OCI-LY1 (cell line): ENCODE results near the gene PCDHB7.
"Not testable (repeated sequence)": the region's sequence is repeated elsewhere in the genome, so short reads cannot be mapped to it uniquely, and the experiment has no call there.

Experiments used
- CTCF ChIP-seq: fragments of 200-600 bp; sonication (generic), shearing (Covaris generic); IDR thresholded peaks from 2 replicates; pipeline ENCODE4 v1.5.1; 2017; ENCODE audit warnings: mild to moderate bottlenecking, antibody characterized with exemption, low read length, moderate library complexity, mixed read lengths
- EZH2 ChIP-seq: fragments of 200-600 bp; sonication (generic), shearing (Covaris generic); IDR thresholded peaks from 2 replicates; pipeline ENCODE4 v1.8.0; 2017; ENCODE audit warnings: borderline replicate concordance, mixed run types, mild to moderate bottlenecking, antibody characterized with exemption, low read length, moderate library complexity, mixed read lengths

- not testable (repeated sequence) for TF ChIP-seq EZH2, CTCF
Observed at GRCh38 chr5:141179371-141179770, 6.9 kb downstream of the PCDHB7 start.
